ENCODE measurements around the gene FRMD7.
A peak's percentile ranks its signal among the peaks of the same experiment; 100 is the strongest.

GRCh38 chrX:132092439-132093065 is 35.3 kb downstream of the FRMD7 start:
- TF ChIP-seq, protein P1, sequence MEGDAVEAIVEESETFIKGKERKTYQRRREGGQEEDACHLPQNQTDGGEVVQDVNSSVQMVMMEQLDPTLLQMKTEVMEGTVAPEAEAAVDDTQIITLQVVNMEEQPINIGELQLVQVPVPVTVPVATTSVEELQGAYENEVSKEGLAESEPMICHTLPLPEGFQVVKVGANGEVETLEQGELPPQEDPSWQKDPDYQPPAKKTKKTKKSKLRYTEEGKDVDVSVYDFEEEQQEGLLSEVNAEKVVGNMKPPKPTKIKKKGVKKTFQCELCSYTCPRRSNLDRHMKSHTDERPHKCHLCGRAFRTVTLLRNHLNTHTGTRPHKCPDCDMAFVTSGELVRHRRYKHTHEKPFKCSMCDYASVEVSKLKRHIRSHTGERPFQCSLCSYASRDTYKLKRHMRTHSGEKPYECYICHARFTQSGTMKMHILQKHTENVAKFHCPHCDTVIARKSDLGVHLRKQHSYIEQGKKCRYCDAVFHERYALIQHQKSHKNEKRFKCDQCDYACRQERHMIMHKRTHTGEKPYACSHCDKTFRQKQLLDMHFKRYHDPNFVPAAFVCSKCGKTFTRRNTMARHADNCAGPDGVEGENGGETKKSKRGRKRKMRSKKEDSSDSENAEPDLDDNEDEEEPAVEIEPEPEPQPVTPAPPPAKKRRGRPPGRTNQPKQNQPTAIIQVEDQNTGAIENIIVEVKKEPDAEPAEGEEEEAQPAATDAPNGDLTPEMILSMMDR (conservative IDR thresholded peaks at IDR 0.05; ENCODE audit: low read length) = peak; percentile 66
- no peak for TF ChIP-seq EZH2phosphoT487 (IDR thresholded peaks at IDR 0.05; ENCODE audit: borderline replicate concordance)
